Tibial artery (tissue), 4 donors: ENCODE results near the gene ETS2.
A peak's percentile ranks its signal among the peaks of the same experiment; 100 is the strongest.
"Not testable (repeated sequence)": the region's sequence is repeated elsewhere in the genome, so short reads cannot be mapped to it uniquely, and the experiment has no call there.

Source experiments
- DNase-seq, 2 donors: peaks; one replicate each; pipeline ENCODE4 v3.0.0-alpha.2; 2019
- H3K27ac ChIP-seq, 2 donors: fragments of 200-600 bp; sonication (generic) in 1 of 2; 1 replicate in 1 of 2; 2 replicates in 1 of 2; pipeline ENCODE4 v1.5.1; 2018 to 2019; ENCODE audit warnings: mild to moderate bottlenecking in 1 of 2
- H3K27me3 ChIP-seq, 2 donors: fragments of 200-600 bp; sonication (generic) in 1 of 2; one replicate each; pipeline versions ENCODE4 v1.5.1 to v1.6.0; 2016 to 2019
- H3K36me3 ChIP-seq, 3 donors: fragments of 200-600 bp; sonication (generic) in 2 of 3; one replicate each; pipeline ENCODE4 v1.5.1; 2016 to 2019; ENCODE audit warnings: mild to moderate bottlenecking in 2 of 3
- H3K4me1 ChIP-seq, 4 donors: fragments of 200-600 bp; sonication (generic) in 2 of 4; 1 replicate in 3 of 4; 2 replicates in 1 of 4; pipeline ENCODE4 v1.5.1; 2016 to 2019
- H3K4me3 ChIP-seq, 2 donors: fragments of 200-600 bp; sonication (generic) in 1 of 2; 1 replicate in 1 of 2; 2 replicates in 1 of 2; pipeline ENCODE4 v1.5.1; 2018 to 2019; ENCODE audit warnings: mild to moderate bottlenecking in 2 of 2
- H3K9me3 ChIP-seq, 3 donors: fragments of 200-600 bp; sonication (generic) in 1 of 3; one replicate each; pipeline ENCODE4 v1.5.1; 2016 to 2019
- intact Hi-C: fragments of 100-400 bp; cut with DNase I; formaldehyde crosslinking; loops from one replicate; pipeline ENCODE4 v1.15.0; 2023; ENCODE audit warnings: low total_unique reads
- TF ChIP-seq, protein P1 (sequence below), 2 experiments: fragments of 200-600 bp in 1 of 2; fragments of 450-650 bp in 1 of 2; IDR thresholded peaks; one replicate each; pipeline ENCODE4 v1.5.1; 2017 to 2019; ENCODE audit warnings: antibody characterized with exemption in 2 of 2, mild to moderate bottlenecking in 1 of 2, moderate library complexity in 1 of 2

ETS2 gene

DNA sequence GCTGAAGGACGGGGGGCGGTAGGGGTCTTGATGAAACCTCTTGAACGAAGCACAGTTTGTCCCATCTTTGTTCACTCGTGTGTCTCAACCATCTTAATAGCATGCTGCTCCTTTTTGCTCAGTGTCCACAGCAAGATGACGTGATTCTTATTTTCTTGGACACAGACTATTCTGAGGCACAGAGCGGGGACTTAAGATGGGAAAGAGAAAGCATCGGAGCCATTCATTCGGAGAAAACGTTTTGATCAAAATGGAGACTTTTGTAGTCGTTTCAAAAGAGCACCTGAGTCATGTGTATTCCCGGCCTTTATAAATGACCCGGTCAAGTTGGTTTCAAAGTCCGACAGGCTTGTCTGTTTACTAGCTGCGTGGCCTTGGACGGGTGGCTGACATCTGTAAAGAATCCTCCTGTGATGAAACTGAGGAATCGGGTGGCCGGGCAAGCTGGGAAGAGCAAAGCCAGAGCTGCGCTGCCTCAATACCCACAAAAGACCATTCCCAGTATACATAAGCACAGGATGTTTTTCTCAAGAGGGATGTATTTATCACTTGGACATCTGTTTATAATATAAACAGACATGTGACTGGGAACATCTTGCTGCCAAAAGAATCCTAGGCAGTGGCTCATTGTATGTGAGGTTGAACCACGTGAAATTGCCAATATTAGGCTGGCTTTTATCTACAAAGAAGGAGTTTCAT lies 18.5 kb downstream of the ETS2 start:
- no peaks in the 10 kb centered on the region for H3K9me3 ChIP-seq
- intact Hi-C loops, result no loop called here
- H3K36me3 ChIP-seq, result peaks cover 37 to 49% (median 48%) of the 10 kb centered on the region in 3 donors
- TF ChIP-seq, protein P1, sequence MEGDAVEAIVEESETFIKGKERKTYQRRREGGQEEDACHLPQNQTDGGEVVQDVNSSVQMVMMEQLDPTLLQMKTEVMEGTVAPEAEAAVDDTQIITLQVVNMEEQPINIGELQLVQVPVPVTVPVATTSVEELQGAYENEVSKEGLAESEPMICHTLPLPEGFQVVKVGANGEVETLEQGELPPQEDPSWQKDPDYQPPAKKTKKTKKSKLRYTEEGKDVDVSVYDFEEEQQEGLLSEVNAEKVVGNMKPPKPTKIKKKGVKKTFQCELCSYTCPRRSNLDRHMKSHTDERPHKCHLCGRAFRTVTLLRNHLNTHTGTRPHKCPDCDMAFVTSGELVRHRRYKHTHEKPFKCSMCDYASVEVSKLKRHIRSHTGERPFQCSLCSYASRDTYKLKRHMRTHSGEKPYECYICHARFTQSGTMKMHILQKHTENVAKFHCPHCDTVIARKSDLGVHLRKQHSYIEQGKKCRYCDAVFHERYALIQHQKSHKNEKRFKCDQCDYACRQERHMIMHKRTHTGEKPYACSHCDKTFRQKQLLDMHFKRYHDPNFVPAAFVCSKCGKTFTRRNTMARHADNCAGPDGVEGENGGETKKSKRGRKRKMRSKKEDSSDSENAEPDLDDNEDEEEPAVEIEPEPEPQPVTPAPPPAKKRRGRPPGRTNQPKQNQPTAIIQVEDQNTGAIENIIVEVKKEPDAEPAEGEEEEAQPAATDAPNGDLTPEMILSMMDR (IDR thresholded peaks at IDR 0.05), result no peak
- peak overlapping the region in 1 of 2 donors; percentile 18 for H3K4me3 ChIP-seq
- H3K27ac ChIP-seq, result peak overlapping the region; percentile 82 to 86
- peaks cover 0 to 64% (median 42%) of the 10 kb centered on the region in 4 donors for H3K4me1 ChIP-seq
- no peaks in the 10 kb centered on the region for H3K27me3 ChIP-seq
- no peak for DNase-seq

DNA sequence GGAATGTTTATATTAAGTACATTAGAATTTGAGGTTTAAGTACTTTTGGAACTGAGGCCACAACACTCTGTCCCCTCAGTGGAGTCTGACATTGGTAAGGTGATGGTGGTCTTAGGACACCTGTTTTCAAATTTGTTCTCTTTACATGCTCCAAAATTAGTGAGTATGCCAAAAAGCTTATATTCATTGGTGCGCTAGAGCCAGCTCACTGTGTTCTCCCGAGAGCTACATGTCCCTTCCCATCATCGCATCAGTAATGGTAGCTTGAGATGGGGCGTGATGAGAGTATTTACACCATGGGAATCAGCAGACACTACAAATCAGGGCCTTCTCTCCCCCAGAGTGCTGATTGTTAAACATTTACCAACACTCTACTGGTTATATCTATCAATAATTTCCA lies 19.5 kb downstream of the ETS2 start:
- Histone ChIP-seq H3K27me3 (no peaks in the 10 kb centered on the region), H3K4me3 (no peak overlapping the region), H3K9me3 (no peaks in the 10 kb centered on the region), H3K36me3 (peaks cover 27 to 39% (median 38%) of the 10 kb centered on the region in 3 donors), H3K27ac (peak overlapping the region; percentile 82 to 86), H3K4me1 (peaks cover 0 to 54% (median 34%) of the 10 kb centered on the region in 4 donors)
- DNase-seq, result no peak
- TF ChIP-seq, protein P1 (IDR thresholded peaks at IDR 0.05), result no peak
- intact Hi-C loops, result no loop called here

DNA sequence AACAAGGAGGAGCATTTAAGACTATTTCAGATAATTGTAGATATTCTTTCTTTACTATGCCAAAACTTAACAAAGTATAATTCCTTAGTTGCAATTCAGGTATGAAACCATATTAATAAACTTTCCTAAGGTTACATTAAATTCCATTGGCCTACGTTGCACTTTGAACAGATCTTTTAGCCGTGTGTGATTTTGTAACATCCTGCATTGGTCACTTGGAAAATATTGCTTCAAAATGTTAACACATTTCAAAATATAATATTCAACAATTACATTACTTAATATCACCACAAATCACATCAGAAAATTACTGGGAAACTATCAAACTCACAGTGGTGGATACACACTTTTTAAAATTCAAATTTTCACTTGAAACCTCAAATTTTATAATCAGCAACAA lies 20.2 kb downstream of the ETS2 start:
- Histone ChIP-seq H3K4me3 (no peak overlapping the region), H3K9me3 (no peaks in the 10 kb centered on the region), H3K36me3 (peaks cover 21 to 32% (median 32%) of the 10 kb centered on the region in 3 donors), H3K27me3 (no peaks in the 10 kb centered on the region), H3K4me1 (peaks cover 0 to 48% (median 31%) of the 10 kb centered on the region in 4 donors), H3K27ac (peak overlapping the region in 1 of 2 donors; percentile 86)
- intact Hi-C loops, result no loop called here
- TF ChIP-seq, protein P1 (IDR thresholded peaks at IDR 0.05), result no peak
- DNase-seq, result no peak

DNA sequence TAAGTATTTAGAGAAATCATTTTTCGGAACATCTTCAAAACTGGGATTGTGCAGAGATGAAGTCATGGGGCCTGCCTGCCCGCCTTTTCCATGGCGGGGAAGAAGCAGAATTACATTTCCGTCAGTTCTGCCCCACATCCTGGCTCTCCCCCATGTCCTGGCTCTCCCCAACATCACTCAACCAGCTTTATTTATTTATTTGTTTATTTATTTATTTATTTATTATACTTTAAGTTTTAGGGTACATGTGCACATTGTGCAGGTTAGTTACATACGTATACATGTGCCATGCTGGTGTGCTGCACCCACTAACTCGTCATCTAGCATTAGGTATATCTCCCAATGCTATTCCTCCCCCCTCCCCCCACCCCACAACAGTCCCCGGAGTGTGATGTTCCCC lies 22.4 kb downstream of the ETS2 start:
- H3K27ac ChIP-seq, H3K4me3 ChIP-seq, H3K27me3 ChIP-seq, intact Hi-C loops, H3K9me3 ChIP-seq, DNase-seq: not testable (repeated sequence)
- Histone ChIP-seq H3K4me1 (peaks cover 0 to 39% (median 24%) of the 10 kb centered on the region in 4 donors), H3K36me3 (peaks cover 0 to 11% (median 10%) of the 10 kb centered on the region in 3 donors)

DNA sequence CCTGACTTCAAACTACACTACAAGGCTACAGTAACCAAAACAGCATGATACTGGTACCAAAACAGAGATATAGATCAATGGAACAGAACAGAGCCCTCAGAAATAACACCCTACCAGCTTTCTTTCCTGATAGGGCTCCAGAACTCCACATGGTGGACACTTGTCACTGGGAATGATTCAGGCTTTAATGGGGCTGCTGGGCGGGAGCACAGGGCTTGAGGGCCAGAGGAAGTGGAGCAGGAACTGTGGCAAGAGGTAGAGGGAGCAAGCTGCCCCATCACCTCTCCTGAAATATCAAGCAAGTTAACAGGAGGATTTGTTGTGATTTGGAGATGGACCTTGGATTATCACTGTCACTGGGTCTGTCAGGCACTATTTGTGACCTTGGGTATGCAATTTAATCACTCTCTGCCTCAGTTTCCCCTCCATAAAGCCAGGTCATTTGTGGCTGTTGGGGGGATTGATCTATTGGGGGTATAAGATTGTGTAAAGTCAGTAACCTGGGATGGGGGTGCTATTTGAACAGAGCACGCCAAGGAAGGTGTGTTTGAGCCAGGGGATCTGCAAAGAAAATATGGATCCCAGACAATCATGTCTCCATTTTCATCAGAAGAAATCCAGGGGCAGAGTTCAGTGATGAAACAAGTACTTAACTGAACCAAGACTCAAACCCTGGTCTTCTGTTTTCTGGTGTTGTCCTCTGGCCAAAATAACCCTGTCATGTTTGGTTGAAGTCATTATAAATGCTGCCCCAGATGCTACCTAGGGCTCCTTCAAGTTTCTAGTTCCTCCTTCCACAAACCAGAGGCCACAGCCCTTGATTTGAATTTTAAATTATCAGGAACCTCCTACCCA lies 25.2 kb downstream of the ETS2 start:
- H3K36me3 ChIP-seq, result no peaks in the 10 kb centered on the region
- H3K4me3 ChIP-seq, result no peak overlapping the region
- intact Hi-C loops, result loop anchor here (10.0 kb wide), 1 partner anchor 64 kb away; no protein-coding TSS in a partner anchor
- H3K9me3 ChIP-seq, result no peaks in the 10 kb centered on the region
- H3K4me1 ChIP-seq, result peaks cover 0 to 14% (median 11%) of the 10 kb centered on the region in 4 donors
- peak overlapping the region; percentile 18 to 25 for H3K27ac ChIP-seq
- no peaks in the 10 kb centered on the region for H3K27me3 ChIP-seq
- TF ChIP-seq, protein P1 (IDR thresholded peaks at IDR 0.05), result no peak
- DNase-seq, result no peak
